ENCODE results near the gene PKNOX2.
A peak's percentile ranks its signal among the peaks of the same experiment; 100 is the strongest.

Gene PKNOX2

GRCh38 chr11:125382314-125382791 lies 217.8 kb downstream of the PKNOX2 start:
- DNase-seq (ENCODE audit: low read depth), result no peak

GRCh38 chr11:125382822-125383221 lies 218.3 kb downstream of the PKNOX2 start:
- no peak for DNase-seq (ENCODE audit: low read depth)

DNA sequence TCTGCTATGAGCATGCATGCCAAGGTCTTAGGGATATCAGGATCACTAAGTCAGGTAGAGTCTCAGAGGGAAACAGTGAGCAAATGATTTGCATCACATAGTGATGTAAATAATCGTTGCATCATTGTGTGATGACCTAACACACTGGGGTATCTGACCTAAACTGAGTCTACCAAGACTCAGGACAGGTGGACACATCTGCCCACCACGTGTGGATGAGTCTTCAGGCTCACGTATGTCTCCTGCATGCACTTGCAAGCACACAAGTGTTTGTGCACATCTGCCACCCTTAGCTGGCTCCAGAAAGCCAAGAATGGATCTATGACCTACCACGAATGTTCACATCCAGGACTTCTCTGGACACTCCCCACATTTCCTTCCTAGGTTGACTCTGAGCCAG lies 220.3 kb downstream of the PKNOX2 start:
- DNase-seq (ENCODE audit: low read depth), result no peak

DNA sequence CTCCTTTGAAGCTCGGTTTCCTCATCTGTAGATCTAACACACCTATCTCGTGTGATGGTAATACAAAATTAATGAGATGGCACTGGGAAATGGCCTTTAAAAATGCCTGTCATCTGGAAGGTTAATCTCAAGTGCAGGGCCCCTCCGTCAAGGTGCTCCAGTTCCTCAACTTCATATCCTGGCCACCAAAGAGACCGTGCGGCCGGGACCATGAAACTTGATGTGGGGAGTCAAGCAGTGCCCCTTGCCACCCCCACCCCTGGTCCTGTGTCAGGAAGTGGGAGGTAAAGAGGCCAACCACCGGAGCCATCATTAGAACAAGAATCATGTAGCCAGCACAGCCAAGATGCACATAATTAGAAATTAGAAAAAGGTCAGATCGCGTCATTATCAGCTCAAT lies 223.3 kb downstream of the PKNOX2 start:
- no peak for DNase-seq (ENCODE audit: low read depth)

DNA sequence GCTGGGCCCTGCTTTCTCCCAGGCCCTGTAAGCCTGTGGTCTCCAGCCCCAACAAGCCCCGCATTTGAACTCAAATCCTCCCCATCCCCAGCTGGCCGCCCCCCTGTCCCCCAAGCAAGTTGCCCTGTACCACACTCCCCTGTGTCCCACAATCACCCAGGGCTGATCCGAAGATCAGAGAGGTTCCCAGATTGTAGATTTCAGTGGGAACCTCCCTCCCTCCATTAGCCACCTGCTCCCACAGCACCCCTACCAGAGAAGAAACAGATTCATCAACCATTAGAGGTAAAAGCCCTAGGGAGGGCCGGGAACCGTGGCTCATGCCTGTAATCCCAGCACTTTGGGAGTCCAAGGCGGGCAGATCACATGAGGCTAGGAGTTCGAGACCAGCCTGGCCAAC lies 224.1 kb downstream of the PKNOX2 start:
- DNase-seq (ENCODE audit: low read depth), result no peak

DNA sequence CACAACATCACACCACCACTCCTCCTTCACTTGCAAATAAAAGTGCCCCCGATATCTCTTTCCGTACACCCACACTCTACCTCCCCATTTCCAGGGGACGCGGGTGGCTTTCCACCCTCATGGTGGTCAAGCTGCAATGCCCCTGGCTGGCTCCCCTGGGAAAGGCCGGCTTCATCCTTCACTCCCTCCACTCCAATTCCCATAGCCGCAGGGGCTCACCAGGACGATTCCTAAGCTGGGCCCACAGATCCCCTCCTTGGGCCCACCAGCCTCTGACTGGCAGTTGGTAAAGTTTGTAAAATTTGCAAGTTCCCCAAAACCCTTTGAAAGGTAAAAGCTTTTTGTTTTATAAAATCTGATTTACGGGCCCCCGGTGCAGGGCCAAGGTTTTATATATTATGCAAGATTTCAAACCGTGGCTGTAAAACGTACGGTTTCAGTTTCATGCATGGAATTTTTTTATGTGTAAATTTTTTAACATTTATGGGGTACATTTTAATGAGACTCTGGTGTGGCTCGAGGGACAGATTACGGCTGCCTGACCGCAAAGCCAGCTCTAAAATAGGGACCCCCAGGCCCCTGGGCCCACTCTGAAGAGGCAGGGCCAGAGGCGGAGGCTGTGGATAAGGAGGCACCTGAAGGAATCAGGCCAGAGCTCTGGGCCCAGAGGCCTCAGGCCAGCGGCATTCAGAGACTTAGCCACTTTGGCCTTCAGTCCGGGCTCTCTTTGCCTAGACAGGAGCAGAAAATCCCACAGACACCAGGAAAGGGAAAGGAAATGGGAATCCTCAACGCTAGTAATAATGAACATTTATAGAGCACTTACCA lies 225.0 kb downstream of the PKNOX2 start:
- DNase-seq (ENCODE audit: low read depth), result no peak

GRCh38 chr11:125390946-125391345 lies 226.4 kb downstream of the PKNOX2 start:
- peak; percentile 19 for DNase-seq (ENCODE audit: low read depth)

DNA sequence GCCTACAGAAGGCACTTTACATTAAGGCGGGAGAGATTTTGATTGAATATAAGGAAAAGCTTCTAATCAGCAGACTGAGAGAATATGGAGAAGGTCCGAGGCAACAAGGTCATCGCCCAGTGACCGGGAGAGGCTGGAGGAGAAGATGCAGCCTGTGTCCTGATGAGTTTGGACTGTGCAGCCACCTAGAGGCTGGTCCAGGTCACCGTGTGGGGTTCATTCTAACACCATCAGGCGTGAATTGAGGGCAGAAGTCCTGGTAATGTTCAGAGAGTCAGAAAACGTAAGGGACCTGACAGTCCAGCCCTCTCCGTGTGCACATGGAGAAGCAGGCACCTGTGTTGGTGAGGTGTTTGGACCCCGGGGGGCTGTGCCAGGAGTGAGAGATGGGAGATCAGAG lies 228.8 kb downstream of the PKNOX2 start:
- no peak for DNase-seq (ENCODE audit: low read depth)

DNA sequence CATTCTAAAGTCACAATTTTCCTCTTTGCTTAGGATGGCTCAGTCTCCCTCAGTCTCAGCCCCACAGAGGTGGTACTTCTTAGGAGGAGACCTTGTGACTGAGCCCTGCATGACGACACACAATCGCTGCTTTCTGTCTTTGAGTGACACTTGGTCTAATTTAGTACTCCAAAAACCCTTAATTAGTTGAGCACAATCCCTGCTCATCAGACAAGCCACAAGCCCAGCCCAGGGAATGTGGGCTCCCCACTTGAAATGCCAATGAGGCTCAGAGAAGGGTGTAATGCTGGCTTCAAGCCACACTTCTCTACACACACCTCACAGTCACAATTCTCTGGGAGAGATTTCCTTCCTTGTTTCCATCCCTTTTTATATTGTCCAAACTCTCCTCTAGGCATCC lies 229.7 kb downstream of the PKNOX2 start:
- DNase-seq (ENCODE audit: low read depth), result no peak

- no peak for DNase-seq (ENCODE audit: low read depth)
Observed at GRCh38 chr11:125397421-125397820, 232.9 kb downstream of the PKNOX2 start.

- no peak for DNase-seq (ENCODE audit: low read depth)
Observed at GRCh38 chr11:125398475-125398874, 233.9 kb downstream of the PKNOX2 start.

- no peak for DNase-seq (ENCODE audit: low read depth)
Observed at GRCh38 chr11:125398994-125399640, 234.6 kb downstream of the PKNOX2 start.

DNA sequence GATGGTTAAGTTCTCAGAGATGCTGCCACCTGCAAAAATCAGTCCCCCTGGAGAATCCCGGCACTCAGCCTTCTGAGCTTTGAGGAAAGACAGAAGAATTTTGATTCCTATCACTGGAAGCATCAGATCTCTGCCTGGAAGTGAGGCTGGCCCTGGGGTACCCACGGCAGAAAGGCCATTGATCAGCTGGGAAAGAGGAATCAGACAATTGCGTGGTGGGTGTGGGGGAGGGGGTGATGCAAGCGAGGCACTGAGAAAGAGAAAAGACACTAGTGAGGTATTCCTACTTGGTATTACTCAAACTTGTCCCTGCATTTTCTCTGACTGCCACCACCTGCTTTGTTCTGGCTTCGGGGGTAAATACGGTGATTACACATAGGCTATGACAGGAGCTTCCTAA lies 235.4 kb downstream of the PKNOX2 start:
- DNase-seq (ENCODE audit: low read depth), result no peak

DNA sequence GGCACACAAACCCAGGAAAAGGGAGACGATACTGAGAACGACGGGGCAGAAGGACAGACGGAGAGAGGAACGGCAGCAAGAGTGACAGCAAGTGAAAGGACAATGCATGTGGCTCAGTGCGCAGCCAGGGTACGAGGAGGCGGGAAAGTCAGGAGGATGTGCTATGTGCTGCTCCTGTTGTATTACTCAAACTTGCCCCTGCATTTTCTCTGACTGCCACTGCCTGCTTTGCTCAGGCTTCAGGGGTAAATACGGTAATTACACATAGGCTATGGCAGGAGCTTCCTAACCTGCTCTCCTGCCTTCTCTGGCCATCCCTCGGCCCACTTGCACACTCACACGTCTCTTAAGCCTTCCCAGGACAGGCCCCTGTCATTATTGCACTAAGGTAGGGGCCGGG lies 236.7 kb downstream of the PKNOX2 start:
- no peak for DNase-seq (ENCODE audit: low read depth)

DNA sequence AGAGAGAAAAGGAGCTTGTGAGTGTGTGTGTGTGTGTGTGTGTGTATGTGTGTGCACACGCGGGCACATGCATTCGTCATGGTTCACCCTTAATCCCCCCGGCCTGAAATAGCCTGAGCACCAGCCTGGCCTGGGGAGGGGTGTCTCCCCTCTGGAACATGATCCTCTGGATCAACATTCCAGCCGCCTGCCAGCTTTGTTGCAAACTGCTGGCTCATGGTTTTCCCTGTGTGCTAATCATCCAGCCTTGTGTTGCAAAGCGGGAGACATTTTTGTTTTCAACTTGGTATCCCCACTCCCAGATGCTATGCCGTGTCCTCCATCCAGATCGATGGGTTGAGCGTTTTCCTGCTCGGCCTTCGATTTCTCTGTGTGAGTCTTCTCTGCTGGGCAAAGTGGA lies 237.2 kb downstream of the PKNOX2 start:
- peak; percentile 71 for DNase-seq (ENCODE audit: low read depth)

DNA sequence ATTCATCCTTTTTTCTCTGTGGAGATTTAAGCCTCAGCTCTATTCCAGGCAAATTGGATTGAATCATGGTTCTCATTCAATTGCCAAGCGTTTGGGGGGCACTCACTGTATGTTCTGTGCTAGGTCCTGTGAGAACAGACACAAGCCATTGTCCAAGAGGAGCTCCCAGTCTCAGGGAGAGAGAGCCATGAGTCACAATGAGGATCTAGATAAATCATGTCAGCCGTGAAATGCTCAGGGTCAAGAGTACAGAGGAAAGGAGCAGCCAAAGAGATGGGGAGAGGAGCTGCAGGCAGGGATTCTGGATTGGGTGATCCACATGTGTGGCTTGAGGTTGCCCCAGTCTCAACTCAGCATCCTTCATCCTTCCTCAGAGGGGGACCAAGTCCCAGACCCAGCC lies 237.9 kb downstream of the PKNOX2 start:
- peak; percentile 75 for DNase-seq (ENCODE audit: low read depth)

DNA sequence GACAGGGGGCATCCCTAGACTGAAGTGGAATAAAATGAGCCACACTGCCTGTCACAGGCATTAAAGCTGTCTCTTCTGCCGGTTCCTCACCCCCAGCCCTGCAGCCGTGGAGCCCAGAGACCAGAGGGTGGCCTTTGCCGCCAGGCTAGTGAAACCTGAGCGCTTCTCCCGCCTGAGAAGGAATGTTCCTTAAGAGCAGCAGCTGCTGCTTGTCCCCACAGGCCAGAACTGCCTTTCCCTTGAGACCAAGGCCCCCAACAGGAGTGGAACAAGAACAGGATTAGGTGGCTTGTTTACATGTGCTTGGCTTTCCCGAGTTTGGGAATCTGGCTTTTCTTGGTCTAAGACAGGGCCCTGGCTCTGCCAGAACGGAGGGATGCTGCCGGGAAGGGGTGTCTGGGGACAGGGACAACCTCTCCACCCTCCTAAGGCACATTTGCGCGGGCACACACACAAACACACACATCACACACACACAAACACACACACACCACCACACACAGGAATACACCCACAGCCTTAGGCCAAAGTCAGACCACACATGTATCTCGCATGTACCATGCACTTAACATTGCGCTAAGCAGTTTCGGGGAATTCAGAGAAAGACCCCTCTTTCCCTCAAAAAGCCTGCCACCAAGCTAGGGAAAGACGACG lies 239.7 kb downstream of the PKNOX2 start:
- DNase-seq (ENCODE audit: low read depth), result no peak

GRCh38 chr11:125404811-125405790 lies 240.6 kb downstream of the PKNOX2 start:
- DNase-seq (ENCODE audit: low read depth), result peak; percentile 29

GRCh38 chr11:125407046-125407445 lies 242.5 kb downstream of the PKNOX2 start:
- no peak for DNase-seq (ENCODE audit: low read depth)

DNA sequence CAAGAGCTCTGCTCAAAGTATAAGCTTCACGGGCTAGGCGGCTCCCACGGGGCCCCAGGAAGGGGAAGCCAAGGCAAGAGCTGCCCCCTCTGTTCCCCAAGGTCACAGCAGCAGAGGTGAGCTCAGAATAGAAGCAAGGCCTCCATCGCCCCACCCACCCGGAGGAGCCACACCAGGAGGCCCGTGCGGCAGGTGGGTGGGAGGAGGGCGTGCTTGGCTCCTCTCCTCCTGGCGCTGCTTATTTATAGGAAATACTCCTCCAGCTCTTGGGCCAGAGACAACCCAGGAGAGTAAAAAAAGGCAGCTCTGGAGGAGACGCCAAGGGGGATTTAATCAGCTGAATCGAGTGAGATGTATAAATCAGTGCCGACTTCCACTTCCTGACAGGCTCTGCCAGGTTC lies 243.8 kb downstream of the PKNOX2 start:
- DNase-seq (ENCODE audit: low read depth), result no peak

GRCh38 chr11:125410091-125410490 lies 245.5 kb downstream of the PKNOX2 start:
- DNase-seq (ENCODE audit: low read depth), result no peak

GRCh38 chr11:125412177-125412496 lies 247.6 kb downstream of the PKNOX2 start:
- DNase-seq (ENCODE audit: low read depth), result no peak
